ENCODE results near the gene SNAPIN.

SNAPIN gene

DNA sequence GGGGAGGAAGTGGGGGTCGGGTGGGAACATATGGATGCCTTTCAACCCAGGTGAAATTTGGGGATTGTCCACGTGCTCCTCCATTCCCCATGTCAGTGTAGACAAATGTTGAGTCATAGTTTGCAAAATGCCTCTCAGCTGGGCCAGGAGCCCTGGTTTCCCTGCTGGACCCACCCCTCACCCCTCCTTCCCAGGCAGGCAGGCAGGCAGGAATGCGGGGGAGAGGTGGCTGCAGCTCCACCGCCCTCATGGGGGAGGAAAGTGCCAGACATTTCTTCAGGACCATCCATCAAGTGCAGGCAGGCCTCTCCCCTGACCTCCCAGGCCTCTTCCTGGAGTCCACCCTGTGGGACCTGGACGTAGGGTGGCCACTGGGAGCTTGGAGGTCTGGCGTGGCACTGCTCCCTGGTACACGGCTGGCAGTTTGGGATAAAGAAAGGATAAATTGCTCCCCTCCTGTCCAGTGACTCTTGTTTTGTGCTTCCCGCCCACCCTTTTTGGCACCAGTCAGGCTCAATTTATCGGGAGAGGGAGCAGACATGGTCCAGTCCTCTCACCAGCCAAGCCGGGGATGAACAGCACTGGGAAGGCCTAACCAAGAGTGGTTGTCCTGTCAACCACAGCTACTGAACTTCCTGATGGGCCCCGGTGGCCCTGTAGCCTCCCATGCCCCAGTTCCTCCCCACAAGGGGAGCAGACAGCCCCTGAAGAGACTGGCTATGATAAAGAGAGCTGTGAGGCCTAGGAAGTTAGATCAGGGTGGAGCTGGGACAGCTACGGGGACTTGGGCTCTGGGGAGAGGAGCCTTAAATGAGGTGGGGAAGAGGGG, 38.9 kb downstream of the SNAPIN start:
- no peak for TF ChIP-seq MYC (IDR thresholded peaks at IDR 0.05; ENCODE audit: low read depth, low read length)
- TF ChIP-seq, protein P1, sequence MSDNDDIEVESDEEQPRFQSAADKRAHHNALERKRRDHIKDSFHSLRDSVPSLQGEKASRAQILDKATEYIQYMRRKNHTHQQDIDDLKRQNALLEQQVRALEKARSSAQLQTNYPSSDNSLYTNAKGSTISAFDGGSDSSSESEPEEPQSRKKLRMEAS (IDR thresholded peaks at IDR 0.05; ENCODE audit: low read depth, low read length): 0 out of 2 replicates have a peak, but pooled peaks have one; percentile 7
- TF ChIP-seq POLR2A (IDR thresholded peaks at IDR 0.05; ENCODE audit: extremely low read depth, insufficient read length): no peak
- TF ChIP-seq, protein P2, sequence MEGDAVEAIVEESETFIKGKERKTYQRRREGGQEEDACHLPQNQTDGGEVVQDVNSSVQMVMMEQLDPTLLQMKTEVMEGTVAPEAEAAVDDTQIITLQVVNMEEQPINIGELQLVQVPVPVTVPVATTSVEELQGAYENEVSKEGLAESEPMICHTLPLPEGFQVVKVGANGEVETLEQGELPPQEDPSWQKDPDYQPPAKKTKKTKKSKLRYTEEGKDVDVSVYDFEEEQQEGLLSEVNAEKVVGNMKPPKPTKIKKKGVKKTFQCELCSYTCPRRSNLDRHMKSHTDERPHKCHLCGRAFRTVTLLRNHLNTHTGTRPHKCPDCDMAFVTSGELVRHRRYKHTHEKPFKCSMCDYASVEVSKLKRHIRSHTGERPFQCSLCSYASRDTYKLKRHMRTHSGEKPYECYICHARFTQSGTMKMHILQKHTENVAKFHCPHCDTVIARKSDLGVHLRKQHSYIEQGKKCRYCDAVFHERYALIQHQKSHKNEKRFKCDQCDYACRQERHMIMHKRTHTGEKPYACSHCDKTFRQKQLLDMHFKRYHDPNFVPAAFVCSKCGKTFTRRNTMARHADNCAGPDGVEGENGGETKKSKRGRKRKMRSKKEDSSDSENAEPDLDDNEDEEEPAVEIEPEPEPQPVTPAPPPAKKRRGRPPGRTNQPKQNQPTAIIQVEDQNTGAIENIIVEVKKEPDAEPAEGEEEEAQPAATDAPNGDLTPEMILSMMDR (IDR thresholded peaks at IDR 0.05; ENCODE audit: low read depth, low read length): no peak
- no peak overlapping the region for H3K4me3 ChIP-seq (ENCODE audit: low read depth, low read length)
- DNase-seq (ENCODE audit: low read depth): peak; percentile 43

DNA sequence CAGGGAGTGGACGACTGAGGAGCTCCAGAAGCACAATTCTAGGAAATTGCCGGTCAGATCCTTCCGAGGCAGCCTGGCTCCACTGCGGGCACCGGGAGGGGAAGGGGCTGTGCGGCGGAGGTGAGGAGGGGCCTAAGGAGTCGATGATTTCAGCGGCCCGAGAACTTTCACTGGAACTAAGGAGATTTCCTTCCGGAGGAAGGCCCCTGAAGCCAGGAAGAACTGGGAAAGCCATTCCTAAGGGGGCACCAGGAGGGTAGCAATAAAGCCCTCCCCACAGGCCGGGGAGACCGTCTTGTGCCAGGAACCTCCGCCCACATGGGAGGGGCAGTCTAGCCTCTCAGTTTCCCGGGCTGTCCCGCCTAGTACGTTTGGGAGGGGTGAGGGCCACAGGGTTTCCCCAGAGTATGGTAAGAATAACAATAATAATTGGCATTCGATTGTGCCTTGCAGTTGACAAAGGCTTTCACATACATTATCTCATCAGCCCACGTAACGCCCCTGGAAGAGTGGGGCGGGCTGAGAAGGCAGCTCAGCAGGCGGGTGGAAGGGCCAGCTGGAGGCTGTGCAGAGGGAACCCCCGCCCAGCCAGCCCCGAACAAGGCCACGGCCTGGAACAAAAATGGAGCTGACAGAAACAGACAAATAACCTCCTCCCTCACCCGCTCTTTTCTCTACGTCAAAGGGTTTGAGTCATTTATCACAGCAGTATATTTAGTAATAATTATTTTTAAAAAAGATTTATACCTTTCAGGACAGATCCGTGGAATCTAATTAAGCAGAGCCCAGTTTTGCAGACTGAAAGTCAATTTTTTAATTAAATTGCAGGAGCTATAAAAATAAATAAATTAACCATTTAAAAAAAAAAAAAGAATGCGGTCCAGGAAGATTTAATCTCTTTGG, 39.8 kb downstream of the SNAPIN start:
- TF ChIP-seq POLR2A (IDR thresholded peaks at IDR 0.05; ENCODE audit: extremely low read depth, insufficient read length) (no peak), MYC (IDR thresholded peaks at IDR 0.05; ENCODE audit: low read depth, low read length) (no peak)
- TF ChIP-seq, protein P2 (IDR thresholded peaks at IDR 0.05; ENCODE audit: low read depth, low read length): no peak
- TF ChIP-seq, protein P1 (IDR thresholded peaks at IDR 0.05; ENCODE audit: low read depth, low read length): no peak
- H3K4me3 ChIP-seq (ENCODE audit: low read depth, low read length): no peak overlapping the region
- DNase-seq (ENCODE audit: low read depth): no peak

DNA sequence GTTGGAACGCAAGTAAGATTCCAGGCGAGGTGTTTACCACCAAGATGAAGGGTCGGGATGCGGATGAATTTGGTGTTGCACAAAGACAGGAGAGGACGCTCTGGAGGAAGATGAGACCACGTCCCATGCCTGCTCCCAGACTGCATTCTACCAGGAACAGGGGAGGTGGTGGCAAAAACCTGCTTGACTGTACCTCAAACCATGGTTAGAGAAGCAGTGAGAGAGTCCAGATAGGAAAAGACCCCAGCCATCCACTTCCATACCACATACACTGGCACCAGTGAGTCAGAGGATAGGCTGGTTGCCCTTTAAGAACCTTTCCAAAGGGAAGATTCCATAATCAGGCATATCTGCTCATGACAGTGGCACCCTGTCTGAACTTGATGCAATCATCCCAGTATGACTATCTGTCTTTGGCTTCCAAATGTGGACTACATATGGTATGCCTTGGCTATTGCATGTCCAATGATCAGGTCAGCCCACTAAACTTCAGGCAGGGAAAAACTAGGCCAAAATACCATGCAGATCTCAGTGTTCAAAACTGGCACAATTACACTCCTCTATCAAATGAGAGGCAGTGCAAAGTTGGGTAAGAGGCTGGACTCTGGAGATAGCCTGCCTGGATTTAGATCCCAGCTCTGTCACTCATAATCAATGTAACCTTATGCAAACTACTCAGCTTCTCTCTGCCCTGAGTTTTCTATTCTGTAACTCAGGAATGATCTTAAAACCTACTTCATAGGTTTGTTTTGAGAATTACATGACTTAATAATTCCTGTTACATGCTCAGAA, 40.6 kb downstream of the SNAPIN start:
- no peak overlapping the region for H3K4me3 ChIP-seq (ENCODE audit: low read depth, low read length)
- DNase-seq (ENCODE audit: low read depth): no peak
- no peak for TF ChIP-seq POLR2A (IDR thresholded peaks at IDR 0.05; ENCODE audit: extremely low read depth, insufficient read length)
- TF ChIP-seq, protein P2 (IDR thresholded peaks at IDR 0.05; ENCODE audit: low read depth, low read length): no peak
- TF ChIP-seq MYC (IDR thresholded peaks at IDR 0.05; ENCODE audit: low read depth, low read length): no peak

DNA sequence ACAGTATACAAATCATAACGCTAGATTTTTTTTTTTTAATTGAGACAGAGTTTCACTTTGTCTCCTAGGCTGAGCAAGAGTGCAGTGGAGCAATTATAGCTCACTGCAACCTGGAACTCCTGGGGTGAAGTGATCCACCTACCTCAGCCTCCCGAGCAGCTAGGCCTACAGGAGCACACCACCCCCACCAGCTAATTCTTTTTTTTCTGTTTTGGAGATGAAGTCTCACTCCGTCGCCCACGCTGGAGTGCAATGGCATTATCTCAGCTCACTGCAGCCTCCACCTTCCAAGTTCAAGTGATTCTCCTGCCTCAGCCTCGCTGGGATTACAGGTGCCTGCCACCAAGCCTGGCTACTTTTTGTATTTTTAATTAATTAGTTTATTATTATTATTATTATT, 41.3 kb downstream of the SNAPIN start:
- H3K4me3 ChIP-seq (ENCODE audit: low read depth, low read length): no peak overlapping the region
- no peak for DNase-seq (ENCODE audit: low read depth)
- TF ChIP-seq, protein P1 (IDR thresholded peaks at IDR 0.05; ENCODE audit: low read depth, low read length): no peak
- TF ChIP-seq MYC (IDR thresholded peaks at IDR 0.05; ENCODE audit: low read depth, low read length) (no peak), POLR2A (IDR thresholded peaks at IDR 0.05; ENCODE audit: extremely low read depth, insufficient read length) (no peak)
- TF ChIP-seq, protein P2 (IDR thresholded peaks at IDR 0.05; ENCODE audit: low read depth, low read length): no peak

DNA sequence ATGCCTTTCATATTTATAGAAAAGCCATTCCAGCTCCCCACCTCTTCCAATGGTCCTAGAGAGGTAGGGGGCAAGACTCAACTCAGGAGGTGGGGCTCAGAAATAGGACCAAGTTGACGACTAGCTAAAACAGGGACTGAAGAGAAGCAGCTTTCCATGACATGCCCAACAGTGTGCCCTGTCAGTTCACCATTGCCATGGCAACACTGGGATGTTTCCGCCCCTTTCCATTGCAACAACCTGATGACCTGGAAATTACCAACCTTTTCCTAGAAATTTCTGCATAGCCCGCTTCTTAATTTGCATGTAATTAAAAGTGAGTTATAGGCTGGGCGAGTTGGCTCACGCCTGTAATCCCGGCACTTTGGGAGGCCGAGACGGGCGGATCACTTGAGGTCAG, 47.0 kb downstream of the SNAPIN start:
- TF ChIP-seq POLR2A (IDR thresholded peaks at IDR 0.05; ENCODE audit: extremely low read depth, insufficient read length) (no peak), MYC (IDR thresholded peaks at IDR 0.05; ENCODE audit: low read depth, low read length) (no peak)
- TF ChIP-seq, protein P2 (IDR thresholded peaks at IDR 0.05; ENCODE audit: low read depth, low read length): no peak
- TF ChIP-seq, protein P1 (IDR thresholded peaks at IDR 0.05; ENCODE audit: low read depth, low read length): no peak
- DNase-seq (ENCODE audit: low read depth): no peak
- no peak overlapping the region for H3K4me3 ChIP-seq (ENCODE audit: low read depth, low read length)
